Inflammatory macrophage (primary cell): ENCODE measurements around the gene GAN.

Experiments used
- DNase-seq, 2 donors: peaks; one replicate each; pipeline ENCODE4 v3.0.0-alpha.2; 2020 to 2022
- total RNA-seq, 18 experiments: gene quantifications; one replicate each; lab custom pipeline; 2026; ENCODE audit warnings: mixed read lengths in 6 of 18, inconsistent platforms in 2 of 18; lab: John Stamatoyannopoulos, UW

Gene GAN
- total RNA-seq: 10.6 to 46.1 (median 27.3) reads per million in 18 experiments

DNA sequence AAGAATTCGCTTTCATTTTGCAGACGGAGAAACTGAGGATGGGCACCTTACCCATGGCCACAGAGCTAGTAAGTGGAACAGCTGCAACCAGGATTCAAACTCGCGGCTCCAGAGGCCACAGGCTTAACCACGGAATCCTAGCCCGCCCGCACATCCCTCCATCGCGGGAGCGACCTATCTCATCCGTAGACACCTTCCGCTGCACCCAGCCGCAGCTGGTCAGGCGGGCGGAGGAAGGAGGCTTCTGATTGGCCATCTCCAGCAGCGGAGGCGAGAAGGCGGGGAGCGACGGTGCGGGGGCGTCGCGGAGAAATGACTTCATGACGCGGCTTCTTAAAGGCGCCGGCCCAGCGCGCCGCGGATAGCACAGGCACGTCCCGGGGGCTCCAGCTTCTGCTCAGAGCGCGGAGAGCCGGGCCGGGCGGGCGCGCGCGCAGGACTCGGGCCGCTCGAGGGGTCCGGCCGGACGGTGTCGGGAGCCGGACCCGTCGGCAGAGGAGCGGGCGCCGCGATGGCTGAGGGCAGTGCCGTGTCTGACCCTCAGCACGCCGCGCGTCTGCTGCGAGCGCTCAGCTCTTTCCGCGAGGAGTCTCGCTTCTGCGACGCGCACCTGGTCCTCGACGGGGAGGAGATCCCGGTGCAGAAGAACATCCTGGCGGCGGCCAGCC is at the start of gene GAN:
Gene GAN (plus strand): TSS at position 360 of the 668 bp plus-strand sequence. CDS start 152 bp downstream, at position 512.
- peak; percentile 96 to 98 for DNase-seq

GRCh38 chr16:81265052-81265451 is 49.7 kb upstream of the GAN start:
- DNase-seq: no peak

- DNase-seq: no peak
These were observed 48.9 kb upstream of the GAN start for GRCh38 chr16:81265658-81266451.

DNA sequence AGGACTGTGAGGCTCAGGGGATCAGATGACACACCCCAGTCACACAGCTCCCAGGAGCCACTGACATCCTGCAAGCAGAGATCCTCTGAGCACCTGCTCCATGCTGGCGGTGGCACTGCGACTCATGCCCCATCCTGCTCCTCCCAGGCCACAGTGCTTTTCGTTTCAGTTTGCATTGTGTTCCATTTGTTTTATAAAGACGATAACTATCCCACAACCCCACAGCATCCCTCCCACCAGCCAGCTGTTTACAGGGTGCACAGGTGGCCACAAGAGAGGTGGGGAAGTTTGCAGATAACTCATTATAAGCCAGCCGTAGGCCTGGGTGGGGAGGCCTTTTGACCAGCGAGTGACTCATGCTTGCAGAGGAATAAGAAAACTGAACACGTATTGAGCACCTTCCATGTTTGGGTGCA is 48.1 kb upstream of the GAN start:
- no peak for DNase-seq

- DNase-seq: no peak
These were observed 46.3 kb upstream of the GAN start for GRCh38 chr16:81268509-81268908.

- no peak for DNase-seq
These were observed 41.4 kb upstream of the GAN start for GRCh38 chr16:81273223-81273950.

- no peak for DNase-seq
These were observed 39.7 kb upstream of the GAN start for GRCh38 chr16:81275064-81275532.

GRCh38 chr16:81275795-81276194 is 39.0 kb upstream of the GAN start:
- DNase-seq: no peak

DNA sequence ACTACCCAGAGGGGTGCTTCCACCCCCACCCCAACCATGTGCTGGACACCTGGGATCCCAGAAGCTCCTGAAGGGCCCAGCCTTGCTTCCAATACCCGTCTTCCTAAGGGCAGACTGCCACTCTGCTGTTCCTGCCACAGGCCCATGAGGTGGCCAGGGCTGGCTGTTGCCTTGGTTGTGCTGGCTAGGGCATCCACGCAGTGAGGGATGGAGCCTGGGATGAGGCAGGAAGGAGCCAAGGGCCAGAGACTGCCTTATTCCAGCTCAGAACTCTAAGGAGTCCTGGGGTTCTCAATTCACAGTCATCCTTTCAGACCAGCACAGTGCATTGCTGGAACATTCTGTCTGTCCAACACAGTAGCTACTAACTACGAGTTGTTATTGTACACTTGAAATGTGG is 38.4 kb upstream of the GAN start:
- DNase-seq: no peak

DNA sequence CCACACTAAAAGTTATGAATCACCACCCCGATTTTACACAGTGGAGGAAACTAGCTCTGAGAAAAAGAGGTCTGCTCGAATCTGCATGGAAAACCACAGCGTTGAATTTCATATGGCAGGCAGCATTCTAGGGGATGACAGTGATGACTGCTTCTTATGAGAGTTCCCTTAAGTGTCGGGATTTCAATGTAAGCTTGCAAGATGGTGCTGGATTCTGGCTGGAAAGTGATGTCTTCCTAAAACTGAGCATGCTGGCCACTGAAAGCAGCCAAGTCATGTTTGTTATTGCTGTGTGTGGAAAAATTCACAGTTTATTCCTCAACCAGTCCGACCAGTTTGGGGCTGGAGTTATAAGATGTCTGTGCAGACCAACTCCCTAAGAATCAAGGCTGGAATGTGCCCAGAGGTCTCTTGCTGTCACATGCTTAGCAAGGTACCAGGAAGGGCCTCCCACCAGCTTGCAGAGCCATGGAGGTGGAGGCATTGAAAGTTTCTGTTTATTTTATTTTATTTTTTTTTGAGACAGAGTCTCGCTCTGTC is 37.2 kb upstream of the GAN start:
- no peak for DNase-seq

DNA sequence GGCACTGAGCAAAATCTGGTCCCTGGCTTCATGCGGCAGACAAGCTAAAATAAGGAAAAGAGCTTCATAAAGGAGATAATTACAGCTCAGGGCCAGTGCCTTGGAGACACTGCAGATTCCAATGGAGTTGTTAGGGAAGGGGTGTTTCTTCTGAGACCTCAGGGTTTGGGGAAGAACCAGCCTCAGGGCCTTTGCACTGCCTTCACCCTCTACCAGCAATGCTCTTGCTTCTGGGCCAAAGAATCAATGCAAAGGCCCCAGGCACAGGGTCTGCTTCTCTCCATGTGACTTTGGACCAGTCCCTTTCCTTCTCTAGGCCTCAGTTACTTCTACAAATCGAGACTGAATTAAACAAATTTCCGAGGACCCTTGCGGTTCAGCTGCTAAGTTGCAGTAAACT is 36.2 kb upstream of the GAN start:
- DNase-seq: no peak

GRCh38 chr16:81279392-81279791 is 35.4 kb upstream of the GAN start:
- peak; percentile 39 to 52 for DNase-seq

- DNase-seq: no peak
These were observed 34.4 kb upstream of the GAN start for GRCh38 chr16:81280393-81280792.

DNA sequence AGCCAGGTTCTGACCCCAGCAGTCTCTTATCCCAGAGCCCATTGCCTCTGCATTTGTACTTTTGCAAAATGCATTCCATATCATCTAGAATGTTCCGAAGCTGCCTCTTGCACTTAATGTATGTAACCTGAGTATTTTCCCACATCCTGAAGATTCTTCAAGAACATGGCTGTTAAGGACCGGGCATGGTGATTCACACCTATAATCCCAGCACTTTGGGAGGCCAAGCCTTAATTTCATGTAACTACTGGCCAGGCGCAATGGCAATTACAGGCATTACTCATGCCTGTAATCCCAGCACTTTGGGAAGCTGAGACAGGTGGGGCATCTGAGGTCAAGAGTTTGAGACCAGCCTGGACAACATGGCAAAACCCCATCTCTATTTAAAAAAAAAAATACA is 31.7 kb upstream of the GAN start:
- no peak for DNase-seq

GRCh38 chr16:81284995-81285600 is 29.7 kb upstream of the GAN start:
- DNase-seq: no peak

GRCh38 chr16:81286190-81286589 is 28.6 kb upstream of the GAN start:
- no peak for DNase-seq

DNA sequence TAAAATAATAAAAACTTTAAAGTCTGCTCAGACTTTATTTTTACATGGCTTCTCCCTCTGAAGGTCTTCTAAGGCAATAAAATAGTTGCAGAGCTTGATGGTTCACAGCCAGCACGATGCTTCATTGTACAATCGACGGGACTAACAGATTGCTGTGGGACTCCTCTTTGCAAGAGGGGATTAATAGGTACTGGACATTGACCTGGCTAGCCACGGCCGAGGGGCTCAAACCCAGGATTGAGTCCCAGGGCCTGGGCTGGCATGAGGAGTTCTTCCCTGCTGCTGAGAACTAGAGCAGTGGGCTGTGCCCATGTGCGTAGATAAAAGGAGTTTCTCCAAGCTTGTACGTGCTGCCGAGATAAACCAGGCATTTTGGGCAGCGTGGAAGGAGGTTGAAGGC is 23.6 kb upstream of the GAN start:
- no peak for DNase-seq

DNA sequence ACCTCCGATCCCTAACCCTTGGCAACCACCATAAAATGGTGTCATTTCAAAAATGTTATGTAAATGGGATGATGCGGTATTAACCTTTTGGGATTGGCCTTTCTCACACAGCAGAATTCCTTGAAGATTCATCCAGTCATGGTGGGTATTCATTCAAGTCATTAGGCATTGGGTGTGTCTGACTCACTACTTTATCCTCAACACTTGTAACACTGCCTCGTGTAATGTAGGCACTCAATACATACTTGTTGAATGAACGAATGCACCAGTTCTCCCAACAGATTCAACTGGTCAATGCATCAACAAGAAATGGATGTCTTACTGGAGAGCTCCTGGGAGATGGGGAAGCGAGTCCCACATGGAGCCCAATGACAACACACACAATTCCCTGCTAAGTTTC is 21.8 kb upstream of the GAN start:
- DNase-seq: no peak

- peak in 1 of 2 donors; percentile 15 for DNase-seq
These were observed 20.6 kb upstream of the GAN start for GRCh38 chr16:81293909-81294802.

DNA sequence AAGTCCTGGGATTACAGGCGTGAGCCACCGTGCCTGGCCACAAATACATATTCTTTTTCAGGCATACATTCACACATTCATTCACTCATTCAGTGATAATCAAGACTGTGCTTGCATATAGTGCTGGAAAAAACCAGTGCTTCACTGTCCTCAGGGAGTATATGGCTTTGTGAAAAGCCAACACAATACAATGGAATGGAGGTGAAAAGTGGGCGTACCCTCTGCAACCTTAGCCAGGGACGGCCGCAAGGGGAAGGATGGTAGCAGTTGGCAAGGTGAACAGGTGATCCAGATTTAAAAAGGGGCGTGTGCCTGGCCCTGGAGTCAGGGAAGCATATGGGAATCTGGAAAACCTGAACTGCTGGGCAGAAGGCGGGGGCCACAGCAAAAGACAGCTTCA is 18.1 kb upstream of the GAN start:
- no peak for DNase-seq

DNA sequence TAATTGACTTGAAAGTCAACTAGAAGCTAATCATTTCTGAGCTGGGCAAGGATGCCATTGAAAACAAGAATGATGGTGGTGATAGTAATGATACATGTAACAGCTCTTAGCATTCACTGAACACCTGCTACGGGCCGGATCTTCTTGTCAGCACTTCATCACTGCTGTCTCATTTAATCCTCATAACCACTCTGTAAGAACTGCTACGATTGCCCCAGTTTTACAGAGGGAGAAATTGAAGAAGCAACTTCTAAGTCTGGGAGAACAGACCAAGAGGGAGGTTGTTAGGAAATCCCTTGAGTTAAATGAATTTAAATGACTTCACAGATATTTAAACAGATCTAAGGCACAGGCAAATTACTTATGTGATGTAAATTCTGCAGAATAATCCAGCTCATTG is 7.0 kb upstream of the GAN start:
- DNase-seq: no peak
